ENCODE results near the gene ASB3.

- no peak for TF ChIP-seq EZH2 (IDR thresholded peaks at IDR 0.05; ENCODE audit: borderline replicate concordance, insufficient read depth, low read length, poor library complexity, severe bottlenecking)
- TF ChIP-seq, protein P1, sequence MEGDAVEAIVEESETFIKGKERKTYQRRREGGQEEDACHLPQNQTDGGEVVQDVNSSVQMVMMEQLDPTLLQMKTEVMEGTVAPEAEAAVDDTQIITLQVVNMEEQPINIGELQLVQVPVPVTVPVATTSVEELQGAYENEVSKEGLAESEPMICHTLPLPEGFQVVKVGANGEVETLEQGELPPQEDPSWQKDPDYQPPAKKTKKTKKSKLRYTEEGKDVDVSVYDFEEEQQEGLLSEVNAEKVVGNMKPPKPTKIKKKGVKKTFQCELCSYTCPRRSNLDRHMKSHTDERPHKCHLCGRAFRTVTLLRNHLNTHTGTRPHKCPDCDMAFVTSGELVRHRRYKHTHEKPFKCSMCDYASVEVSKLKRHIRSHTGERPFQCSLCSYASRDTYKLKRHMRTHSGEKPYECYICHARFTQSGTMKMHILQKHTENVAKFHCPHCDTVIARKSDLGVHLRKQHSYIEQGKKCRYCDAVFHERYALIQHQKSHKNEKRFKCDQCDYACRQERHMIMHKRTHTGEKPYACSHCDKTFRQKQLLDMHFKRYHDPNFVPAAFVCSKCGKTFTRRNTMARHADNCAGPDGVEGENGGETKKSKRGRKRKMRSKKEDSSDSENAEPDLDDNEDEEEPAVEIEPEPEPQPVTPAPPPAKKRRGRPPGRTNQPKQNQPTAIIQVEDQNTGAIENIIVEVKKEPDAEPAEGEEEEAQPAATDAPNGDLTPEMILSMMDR (IDR thresholded peaks at IDR 0.05; ENCODE audit: poor library complexity, severe bottlenecking), result no peak
- TF ChIP-seq POLR2AphosphoS5 (IDR thresholded peaks at IDR 0.05), result no peak
- no peak for TF ChIP-seq MXI1 (conservative IDR thresholded peaks at IDR 0.05; ENCODE audit: poor library complexity, severe bottlenecking)
- TF ChIP-seq EP300 (conservative IDR thresholded peaks at IDR 0.05; ENCODE audit: poor library complexity, severe bottlenecking), result no peak
- no peak for TF ChIP-seq TAF1 (IDR thresholded peaks at IDR 0.05; ENCODE audit: low read depth)
- TF ChIP-seq RAD21 (conservative IDR thresholded peaks at IDR 0.05), result no peak
Observed at GRCh38 chr2:53631313-53632125, 155.2 kb downstream of the ASB3 start.

Data from neural cell (in vitro differentiated cells).